HG03432 (cell line): ENCODE measurements around the gene CEP63.

ENCODE experiments used
- ATAC-seq: cut with Tn5 transposase; IDR thresholded peaks from one replicate; pipeline ENCODE4 v1.9.1; 2021; ENCODE audit warnings: mild to moderate bottlenecking, moderate library complexity; ENCODE audit not compliant: unreplicated experiment

CEP63 gene

DNA sequence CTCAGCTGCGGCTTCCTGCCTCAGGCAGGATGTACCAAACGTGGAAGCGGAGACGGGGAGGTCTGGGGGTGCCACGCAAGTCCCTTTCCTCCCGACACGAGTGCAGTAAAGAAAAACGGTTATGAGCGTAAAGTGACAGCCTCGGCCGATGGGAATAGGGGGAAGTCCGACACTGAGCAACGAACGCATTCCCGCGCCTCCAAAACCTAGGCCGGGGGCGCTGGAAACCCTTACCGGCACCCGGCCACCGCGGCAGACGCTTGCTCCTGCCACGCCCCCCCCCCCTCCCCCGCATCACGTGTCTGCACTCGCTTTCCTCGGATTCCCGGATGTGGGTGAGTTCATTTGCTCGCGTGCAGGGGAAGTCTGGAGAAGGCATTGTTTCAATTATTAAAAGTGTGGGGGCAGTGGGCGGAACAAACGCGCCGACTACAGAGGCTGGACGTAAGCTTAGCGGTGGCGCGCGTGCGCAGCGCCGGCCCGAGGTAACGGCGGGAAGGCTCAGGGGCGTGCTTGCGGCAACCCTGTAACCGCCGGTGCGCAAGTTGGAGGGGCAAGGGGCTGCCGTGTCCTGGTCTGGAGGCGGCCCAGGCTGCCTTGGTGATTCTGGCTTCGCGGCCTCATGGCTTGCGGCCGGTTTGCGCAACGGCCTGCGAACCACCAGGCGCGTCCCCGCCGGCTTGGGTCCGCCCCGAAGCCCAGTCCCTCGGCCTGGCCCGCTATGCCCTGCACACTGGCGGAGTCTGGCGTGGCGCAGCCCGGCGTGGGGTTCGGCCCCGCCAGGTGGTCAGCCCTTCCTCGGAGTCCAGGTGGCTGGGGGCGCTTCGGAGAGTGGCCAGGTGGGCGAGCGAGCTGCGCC is at the start of gene CEP63, which contains the start of gene ANAPC13:
CEP63 (plus strand) TSS at position 340 of the 859 bp plus-strand sequence. CDS start 9,264 bp downstream, outside the sequence.
ANAPC13 (minus strand) TSS at position 268 of the 859 bp plus-strand sequence. CDS start 3,081 bp downstream, outside the sequence.
- ATAC-seq, result peak; percentile 84

DNA sequence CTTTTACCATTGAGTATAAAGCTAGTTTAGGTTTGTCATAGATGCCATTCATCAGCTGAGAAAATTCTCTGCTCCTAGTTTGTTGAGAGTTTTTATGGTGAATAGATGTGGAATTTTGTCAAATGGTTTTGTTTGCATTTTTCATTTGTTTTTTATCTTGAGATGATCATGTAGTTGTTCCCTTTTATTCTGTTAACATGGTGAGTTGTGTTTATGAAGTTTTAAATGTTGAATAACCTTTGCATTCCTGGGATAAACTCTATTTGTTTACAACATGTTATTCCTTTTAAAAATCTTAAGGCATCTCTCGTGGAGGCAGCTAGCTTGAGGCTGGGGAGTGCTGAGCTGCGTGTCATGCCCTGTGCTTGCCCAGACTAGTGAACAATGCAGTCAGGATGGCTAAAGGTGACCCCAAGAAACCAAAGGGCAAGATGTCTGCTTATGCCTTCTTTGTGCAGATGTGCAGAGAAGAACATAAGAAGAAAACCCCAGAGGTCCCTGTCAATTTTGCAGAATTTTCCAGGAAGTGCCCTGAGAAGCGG is 48.6 kb upstream of the CEP63 start:
- ATAC-seq, result no peak

DNA sequence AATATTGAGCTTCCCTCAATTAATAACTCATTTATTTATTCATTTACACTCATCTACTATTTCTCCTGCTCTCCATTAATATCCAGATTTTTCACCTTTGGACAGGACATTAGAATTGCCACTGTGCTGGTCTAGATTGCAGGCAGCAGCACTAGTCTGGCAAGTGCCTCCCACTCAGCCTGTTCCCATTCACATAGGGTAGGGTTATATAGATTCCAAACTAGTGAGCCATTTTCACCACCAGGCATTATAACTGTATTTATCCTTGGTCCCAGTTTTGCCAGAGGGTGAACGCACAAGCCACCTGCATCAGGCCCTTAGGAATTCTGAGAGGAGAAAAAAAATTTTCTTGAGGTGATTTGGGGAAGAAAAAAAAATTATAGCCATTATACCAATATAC is 44.5 kb upstream of the CEP63 start:
- no peak for ATAC-seq

DNA sequence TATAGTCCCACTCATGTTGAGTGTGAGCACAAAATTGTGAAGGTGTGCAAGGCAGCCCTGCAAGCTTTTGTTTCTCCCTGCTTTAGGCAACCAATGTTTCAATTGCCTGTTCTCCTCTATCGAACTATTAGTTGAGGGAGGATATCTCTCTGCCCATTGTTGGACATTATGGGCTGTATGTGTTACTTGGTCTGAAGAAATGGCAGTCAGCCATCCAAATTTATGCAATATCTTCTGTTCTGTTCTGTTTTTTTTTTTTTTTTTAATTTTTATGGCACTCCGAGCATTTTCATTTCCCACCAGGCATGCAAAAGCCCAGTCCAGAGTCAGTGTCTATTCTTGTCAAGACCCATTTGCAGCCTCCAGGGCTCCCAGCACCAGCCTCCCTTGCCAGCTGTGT is 44.0 kb upstream of the CEP63 start:
- ATAC-seq, result no peak

DNA sequence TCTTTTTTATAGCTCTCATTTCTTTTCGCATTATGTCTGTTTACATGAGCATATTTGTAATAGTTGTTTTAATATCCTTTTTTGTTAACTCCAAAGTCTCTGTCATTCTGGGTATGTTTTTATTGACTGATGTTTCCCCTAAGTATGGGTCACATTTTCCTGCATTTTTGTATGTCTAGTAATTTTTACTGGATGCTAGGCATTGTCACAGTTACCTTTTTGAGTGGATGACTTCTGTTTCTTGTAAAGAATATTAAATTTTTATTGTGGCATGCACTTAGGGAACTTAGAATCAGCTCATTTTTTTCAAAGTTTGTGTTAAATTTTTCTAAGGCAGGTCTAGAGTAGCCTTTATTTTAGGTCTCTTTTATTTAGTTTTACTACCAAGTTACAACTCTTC is 40.8 kb upstream of the CEP63 start:
- ATAC-seq, result no peak

DNA sequence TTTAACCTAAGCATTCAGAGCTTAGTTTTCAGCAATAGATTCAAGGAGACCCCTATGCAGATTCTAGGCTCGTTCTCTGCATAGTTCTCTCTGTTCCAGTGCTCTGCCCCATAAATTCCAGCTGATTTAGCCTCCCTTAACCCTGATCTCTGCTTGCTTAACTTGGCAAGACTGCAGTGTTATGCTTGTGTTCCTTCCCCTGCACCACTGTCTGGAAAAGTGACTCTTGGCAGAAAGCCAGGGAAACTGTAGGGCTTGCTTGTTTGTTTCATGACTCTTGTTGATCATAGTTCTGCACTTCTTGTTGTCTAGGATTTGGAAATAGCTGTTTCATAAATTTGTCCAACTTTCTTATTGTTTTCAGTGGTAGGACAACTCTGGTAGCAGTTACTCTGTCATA is 40.2 kb upstream of the CEP63 start:
- ATAC-seq, result no peak

DNA sequence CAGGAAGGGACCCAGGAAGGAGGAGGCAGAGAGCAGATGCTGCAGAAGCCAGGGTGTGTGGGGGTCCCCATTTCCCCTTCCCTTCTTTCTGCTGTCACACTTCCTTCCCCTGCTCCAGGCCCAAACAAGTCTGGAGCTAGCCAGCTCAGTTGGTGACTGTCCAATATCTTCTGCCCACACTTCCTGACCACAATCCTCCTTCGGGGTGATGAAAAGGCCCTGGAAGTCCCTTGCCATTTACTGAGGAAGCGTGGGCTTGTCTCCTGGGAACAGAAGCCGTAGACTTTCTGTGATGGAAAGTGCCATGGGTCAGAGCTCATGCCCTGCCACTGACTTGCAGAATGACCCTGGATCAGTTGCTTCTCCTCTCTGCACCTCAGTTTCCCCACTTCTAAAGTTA is 39.1 kb upstream of the CEP63 start:
- ATAC-seq, result no peak

DNA sequence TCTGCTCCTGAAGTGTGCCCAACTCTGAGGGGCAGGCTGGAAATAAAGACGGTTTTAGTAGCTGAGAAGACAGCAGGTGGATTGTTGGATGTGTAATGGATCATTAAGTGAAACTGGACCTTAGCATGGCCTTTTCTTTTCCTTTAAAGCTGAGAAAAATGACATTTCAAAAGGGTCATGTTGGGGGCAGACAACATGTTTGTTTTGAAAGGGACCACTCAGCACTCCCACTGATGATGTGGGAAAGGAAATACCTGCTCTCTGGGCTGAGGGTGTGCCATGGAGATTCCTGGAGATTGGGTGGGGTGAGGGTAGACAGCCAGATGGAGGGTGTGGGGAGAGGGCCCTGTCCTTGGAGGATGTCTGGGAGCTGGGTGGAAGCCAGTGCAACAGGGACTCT is 38.5 kb upstream of the CEP63 start:
- ATAC-seq, result no peak

DNA sequence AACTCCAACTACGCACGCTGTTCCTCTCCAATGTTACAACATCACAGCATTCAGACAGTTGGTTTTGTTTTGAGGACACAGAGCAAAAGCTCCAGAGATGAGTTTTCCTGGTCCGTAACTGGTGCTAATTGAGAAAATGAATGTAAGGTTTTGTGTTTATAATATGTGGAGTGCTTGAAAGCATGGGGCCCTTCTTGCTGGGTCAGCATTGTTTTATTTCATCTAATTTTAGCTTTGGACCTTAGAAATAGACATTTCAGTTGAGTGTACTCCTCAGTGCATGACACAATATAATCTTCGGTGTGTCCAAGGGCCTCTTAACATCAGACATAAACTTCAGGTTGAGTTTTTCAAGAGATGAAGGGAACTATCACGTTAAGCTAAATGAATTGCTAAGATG is 37.2 kb upstream of the CEP63 start:
- ATAC-seq, result no peak

DNA sequence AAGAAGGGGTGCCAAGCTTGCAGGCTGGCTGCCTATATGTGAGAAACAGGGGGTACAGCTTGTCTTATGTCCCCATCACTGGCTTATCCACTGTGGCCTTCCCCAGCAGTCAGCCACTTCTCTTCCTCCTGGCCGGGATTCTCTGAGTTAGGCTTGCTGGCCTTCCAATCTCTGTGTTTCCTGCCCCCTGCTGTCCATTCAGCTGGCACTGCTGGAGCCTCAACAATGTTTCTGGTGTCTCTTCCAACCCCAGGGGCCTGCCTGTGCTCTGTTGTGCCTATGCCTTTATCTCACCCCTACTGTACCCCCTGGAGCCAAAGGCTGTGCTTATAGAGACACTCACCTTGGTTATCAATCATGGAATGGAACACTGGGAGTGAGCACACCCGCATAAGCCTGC is 36.6 kb upstream of the CEP63 start:
- ATAC-seq, result no peak

DNA sequence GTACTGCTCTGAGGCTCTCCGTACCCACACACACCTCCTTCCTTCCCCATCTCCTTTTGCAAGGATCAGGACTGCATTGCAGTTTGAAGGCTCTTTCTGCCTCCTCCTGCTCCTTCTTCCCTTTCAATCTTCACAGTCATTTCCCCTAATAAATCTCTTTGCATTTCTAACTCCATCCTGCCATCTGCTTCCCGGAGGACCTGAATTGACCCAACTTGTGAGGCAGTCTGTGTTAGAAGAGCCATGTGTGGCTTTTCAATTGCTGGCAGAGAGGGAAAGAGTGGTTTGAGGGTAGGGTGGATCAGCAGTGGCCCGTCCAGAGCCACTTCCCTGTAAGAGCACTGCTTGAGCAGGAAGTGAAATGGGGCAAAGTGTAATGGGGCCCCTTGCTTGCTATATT is 35.9 kb upstream of the CEP63 start:
- ATAC-seq, result no peak

DNA sequence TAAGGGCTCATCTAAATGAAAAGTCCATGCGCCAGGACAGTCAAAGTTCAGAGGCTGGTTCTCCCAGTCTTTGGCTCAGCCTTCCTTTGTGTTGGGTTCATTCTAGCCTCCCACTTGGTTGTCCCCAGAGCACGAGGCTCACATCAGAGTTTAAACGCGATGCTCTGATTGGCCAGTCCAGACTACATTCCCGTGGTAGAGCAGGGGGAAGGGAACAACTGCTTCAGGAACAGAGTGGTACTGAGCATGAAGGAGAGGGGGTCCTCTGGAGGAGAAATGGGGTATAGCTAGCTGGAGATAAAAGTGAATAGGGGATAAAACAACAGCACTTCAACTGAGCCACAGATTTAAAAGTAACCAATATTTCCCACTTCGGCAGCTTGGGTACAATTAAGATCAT is 32.2 kb upstream of the CEP63 start:
- ATAC-seq, result no peak

DNA sequence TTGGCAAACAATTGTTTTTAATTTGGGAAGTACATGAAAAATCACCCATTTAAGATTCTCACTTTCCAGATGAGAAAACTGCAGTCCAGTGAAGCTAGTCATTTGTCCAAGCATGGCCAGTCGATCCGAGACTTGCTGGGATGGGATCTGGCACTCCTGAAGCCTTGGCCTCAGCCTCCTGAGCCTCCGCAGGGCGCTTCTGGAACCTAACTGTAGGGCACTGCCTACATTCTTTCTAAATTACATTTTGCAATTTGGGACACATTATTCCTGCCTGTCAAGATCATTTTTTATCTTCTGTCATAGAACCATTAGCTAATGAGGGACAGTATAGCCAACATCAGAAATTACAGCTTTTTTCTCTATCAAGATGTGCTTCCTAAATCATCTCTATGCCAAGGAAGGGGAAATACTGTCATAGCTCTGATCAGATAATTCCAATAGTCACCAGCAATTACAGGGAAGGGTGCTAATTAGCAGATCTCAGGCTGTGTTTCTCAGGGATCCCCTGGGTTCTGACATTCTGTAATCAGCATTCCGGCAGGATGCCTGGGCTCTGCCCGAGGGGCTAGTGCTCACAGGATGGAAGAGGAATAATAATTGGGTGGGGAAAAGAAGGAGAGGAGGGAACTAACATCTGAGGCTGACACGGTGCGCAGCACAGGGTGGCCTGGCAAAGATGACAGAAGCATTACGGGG is 28.3 kb upstream of the CEP63 start:
- no peak for ATAC-seq

DNA sequence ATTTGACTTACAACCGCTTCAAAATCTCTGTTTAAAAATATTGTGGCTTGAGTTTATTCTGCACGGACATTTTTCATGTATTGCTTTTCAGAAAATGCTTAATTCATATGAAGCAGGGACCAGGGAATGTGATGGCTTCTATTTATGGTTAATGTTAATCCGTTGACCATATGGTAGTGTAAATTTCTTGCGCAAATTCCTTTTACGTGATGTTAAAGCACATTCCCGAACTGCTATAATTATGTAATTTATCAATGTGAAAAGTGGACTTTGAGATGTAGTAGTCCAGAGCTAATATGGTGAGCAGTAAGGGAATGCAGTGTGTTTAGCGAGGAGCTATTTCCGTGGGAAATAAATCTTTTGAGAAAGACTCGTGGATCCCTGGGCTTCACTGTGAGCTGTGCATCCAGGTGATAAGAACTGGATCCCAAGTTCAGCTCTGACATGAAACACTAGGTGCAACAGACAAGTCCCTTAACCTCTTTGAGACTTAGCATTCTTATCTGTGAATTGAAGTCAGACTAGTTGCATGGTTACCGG is 27.4 kb upstream of the CEP63 start:
- no peak for ATAC-seq

DNA sequence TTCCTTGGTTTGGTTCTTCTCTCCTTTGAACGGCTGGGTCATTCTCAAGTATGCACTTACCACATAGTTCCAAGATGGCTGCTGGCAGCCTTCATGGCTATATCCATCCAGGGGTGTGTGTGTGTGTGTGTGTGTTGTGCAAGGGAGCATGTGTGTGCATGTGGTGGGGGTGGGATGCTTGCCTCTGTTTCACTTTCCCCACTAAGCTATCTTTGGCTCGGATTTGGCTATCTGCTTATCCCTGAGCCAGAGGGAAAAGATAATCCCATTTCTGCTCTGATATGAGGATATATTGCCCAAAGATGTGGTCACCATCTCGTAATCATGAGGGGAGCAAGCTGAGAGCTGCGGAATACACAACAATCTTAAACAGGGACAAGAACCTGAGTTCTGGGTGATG is 26.3 kb upstream of the CEP63 start:
- no peak for ATAC-seq

DNA sequence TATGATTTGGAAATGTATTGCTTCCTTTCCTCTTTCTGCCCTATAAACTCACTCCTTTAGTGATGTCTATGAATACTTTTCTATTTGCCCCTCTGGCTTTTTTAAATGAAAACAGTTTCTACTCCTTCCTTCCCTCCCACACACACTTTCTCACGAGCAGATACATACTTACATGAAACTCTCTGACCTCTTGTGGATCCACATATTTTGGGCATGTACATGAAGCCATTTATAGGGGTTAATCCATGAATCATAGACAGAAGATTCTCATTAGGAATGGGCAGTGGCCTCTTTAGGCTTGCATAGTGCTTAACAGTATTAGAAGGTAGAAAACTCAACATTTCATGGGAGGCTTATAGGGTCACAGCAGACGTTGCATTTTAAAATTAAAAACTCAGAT is 24.9 kb upstream of the CEP63 start:
- ATAC-seq, result no peak

DNA sequence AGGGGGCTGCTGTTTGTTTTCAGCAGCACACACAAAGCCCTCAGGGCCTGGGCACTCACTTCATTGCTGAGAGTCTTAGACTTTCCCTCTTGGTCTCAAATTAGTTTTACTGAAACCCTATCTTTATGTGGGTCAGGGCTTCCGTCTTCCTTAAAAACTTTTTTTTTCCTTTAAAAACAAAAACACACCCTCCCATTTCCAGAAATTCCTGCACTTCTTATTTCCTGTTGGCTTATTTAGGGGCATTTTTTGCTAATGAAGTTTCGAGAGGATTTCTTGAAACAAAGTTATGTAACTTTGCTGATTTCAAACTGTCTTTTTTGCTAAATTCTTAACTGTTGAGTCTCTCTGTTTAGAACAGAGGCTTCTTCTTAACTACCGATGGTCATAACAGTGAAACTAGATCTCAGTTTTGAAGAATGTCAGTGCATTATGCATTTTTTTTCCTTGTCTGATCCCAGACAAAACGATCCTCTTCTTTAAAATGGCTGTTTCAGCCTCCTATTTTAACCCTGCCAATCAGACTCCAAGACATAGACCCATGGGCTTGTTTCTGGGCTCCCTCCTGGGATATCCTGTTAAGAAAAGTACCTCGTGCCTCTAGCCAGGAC is 23.4 kb upstream of the CEP63 start:
- ATAC-seq, result no peak

DNA sequence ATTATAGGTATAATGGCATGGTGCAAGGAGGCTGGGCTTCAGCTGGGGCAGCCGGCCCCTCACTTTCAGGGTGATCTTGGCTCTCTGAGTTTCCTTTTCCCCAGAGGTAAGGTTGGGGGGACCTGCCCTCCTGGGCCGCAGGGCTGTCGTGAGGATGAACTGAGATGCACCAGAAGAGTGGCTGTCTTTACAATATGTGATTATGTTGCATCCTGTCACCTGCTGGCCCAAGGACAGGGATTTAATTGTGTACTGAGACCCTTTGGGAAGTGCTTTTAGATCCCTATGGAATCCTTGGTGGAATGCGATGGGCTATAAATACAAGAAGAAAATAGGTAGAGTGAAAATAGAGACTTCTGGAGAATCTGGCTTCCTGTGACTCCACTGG is 22.2 kb upstream of the CEP63 start:
- ATAC-seq, result no peak

DNA sequence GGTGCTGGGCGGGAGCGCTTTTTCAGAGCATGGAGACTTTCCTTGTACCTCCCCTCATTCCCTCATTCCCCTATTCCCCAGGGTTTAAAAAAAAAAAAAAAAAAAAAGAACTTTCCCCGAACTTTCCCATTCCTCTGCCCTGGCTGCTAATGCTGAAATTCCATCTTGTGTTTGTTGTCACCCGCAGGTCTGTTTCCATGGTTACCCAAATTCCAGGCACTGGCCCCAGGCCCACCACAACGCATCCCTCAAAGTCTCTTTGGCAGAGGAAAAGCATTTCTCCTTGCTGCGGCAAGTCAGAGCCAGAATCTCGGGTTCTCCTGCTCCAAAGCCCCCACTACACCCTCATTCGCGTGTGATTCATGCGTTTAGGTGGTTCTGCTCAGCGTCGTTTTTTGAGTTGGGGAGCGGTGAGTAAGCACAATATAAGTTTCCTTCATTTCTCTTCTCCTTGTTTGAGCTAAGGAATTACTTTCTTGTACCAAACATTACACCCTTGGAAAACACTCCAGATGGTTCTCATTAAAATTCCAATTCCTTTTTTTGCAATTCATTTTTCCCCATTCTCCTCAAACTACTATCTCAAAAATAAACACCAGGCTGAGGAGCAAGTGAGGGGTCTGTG is 21.7 kb upstream of the CEP63 start:
- no peak for ATAC-seq

DNA sequence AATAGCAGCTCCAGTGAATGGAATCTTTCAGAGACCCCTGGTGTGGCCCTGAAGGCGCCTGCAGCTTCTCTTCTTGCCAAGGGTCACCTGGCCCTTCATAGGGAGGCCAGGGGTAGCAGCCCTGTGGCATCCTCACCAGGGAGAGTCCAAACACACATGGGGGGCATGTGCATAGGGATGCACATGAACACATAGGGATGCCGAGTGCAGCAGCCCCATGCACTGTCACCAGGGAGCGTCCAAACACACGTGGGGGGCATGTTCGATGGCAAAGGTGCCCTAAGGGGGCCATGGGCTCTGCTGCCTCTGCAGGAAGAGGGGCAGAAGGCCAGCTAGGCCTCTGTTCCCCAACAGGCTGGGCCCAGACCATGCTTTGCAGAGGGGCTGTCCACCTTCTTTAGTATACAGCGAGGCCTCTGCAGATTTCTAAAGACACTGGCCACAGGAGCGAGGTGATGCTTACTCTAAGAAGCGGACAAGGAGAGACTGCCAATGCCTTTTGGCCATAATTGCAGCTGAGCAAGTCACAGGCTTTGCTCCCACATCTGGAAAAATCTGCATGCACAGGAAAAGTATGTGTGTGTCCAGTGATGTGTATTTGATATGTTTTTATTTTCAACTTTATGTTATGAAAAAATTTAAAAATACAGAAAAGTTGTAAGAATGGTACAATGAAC is 21.0 kb upstream of the CEP63 start:
- ATAC-seq, result no peak
